Dermis blood vessel endothelial cell (primary cell): ENCODE data around the gene P2RY13. TPM values are rescaled to one million over a fixed set of nuclear protein-coding genes. Genes with fewer than 3 reads are reported as not detected.

Source experiments
- DNase-seq: peaks from one replicate; pipeline ENCODE4 v3.0.0; 2010
- total RNA-seq: library from RNA; depleted of rRNA; stranded (reverse); fragments of >200 nt; gene quantifications from 2 replicates; pipeline ENCODE4 v1.2.3, GENCODE V29; 2014

P2RY13 gene
- total RNA-seq, 1 donor from 2014 or later = not detected

- no peak for DNase-seq
These were observed 9.7 kb downstream of the P2RY13 start for GRCh38 chr3:151319628-151320027.

GRCh38 chr3:151318991-151319390 lies 10.4 kb downstream of the P2RY13 start:
- no peak for DNase-seq

GRCh38 chr3:151318313-151318712 lies 11.0 kb downstream of the P2RY13 start:
- DNase-seq = no peak

- DNase-seq = peak; percentile 5
These were observed 12.9 kb downstream of the P2RY13 start, which contains the start of gene GPR87 for GRCh38 chr3:151316267-151316991. TSS of gene GPR87 (minus strand) at chr3:151316820. CDS start at chr3:151300100, 16,720 bp downstream.

GRCh38 chr3:151315846-151316245 lies 13.5 kb downstream of the P2RY13 start:
- no peak for DNase-seq

- no peak for DNase-seq
These were observed 14.2 kb downstream of the P2RY13 start for GRCh38 chr3:151315136-151315535.

GRCh38 chr3:151314593-151314992 lies 14.8 kb downstream of the P2RY13 start:
- DNase-seq = no peak

- DNase-seq = no peak
These were observed 15.2 kb downstream of the P2RY13 start for GRCh38 chr3:151314137-151314536.

GRCh38 chr3:151312972-151313371 lies 16.4 kb downstream of the P2RY13 start:
- DNase-seq = no peak

- no peak for DNase-seq
These were observed 19.8 kb downstream of the P2RY13 start for GRCh38 chr3:151309566-151309965.

GRCh38 chr3:151307583-151308488 lies 21.5 kb downstream of the P2RY13 start:
- DNase-seq = no peak

GRCh38 chr3:151307131-151307530 lies 22.2 kb downstream of the P2RY13 start:
- DNase-seq = no peak

- no peak for DNase-seq
These were observed 23.1 kb downstream of the P2RY13 start for GRCh38 chr3:151306168-151306810.

GRCh38 chr3:151305775-151306151 lies 23.6 kb downstream of the P2RY13 start:
- DNase-seq = no peak

GRCh38 chr3:151305060-151305774 lies 24.1 kb downstream of the P2RY13 start:
- DNase-seq = no peak

GRCh38 chr3:151303751-151304150 lies 25.6 kb downstream of the P2RY13 start:
- no peak for DNase-seq

- DNase-seq = no peak
These were observed 27.6 kb downstream of the P2RY13 start for GRCh38 chr3:151301787-151302186.

GRCh38 chr3:151300539-151300938 lies 28.8 kb downstream of the P2RY13 start:
- DNase-seq = no peak

- no peak for DNase-seq
These were observed 30.3 kb downstream of the P2RY13 start for GRCh38 chr3:151299006-151299405.

- DNase-seq = no peak
These were observed 31.9 kb downstream of the P2RY13 start for GRCh38 chr3:151297429-151297828.

GRCh38 chr3:151296226-151296625 lies 33.1 kb downstream of the P2RY13 start:
- DNase-seq = no peak

GRCh38 chr3:151293127-151293526 lies 36.2 kb downstream of the P2RY13 start:
- DNase-seq = no peak

GRCh38 chr3:151290673-151291072 lies 38.7 kb downstream of the P2RY13 start:
- peak; percentile 7 for DNase-seq
